GM12878 (cell line): ENCODE data around the gene SRPK3. TPM values are rescaled to one million over a fixed set of nuclear protein-coding genes. Genes with fewer than 3 reads are reported as not detected.

Source experiments
- ATAC-seq: fragments of 200-7000 bp; cut with Tn5 transposase; 3 replicates; pipeline ENCODE4 v1.9.1; 2020; ENCODE audit warnings: mild to moderate bottlenecking, moderate library complexity
- BruUV-seq: library from RNA; stranded (reverse); fragments of 400-500 nt; replicated peaks from 2 replicates; lab custom pipeline; 2021; lab: Mats Ljungman, UMichigan
- CTCF ChIA-PET: fragments of 300-600 bp; sonication (Branson Sonifier 250); formaldehyde crosslinking; extraction: SDS; loops from one replicate; lab custom pipeline; 2021; ENCODE audit warnings: inconsistent platforms; lab: Yijun Ruan, JAX
- POLR2A ChIA-PET: fragments of 350-600 bp; formaldehyde crosslinking; extraction: SDS; loops from one replicate; lab custom pipeline; 2021; ENCODE audit warnings: inconsistent platforms; lab: Charles Lee
- RAD21 ChIA-PET: fragments of 300-600 bp; sonication (Branson Sonifier 250); formaldehyde crosslinking; loops from one replicate; lab custom pipeline; 2023; ENCODE audit warnings: antibody characterized with exemption; ENCODE audit not compliant: unreplicated experiment; lab: Charles Lee
- SMC1A ChIA-PET: fragments of 300-600 bp; sonication (Branson Sonifier 250); formaldehyde crosslinking; loops from one replicate; lab custom pipeline; 2023; ENCODE audit not compliant: unreplicated experiment, uncharacterized antibody; lab: Charles Lee
- DNase-seq: peaks from one replicate; pipeline ENCODE4 v3.0.0-alpha.2; 2011; ENCODE audit warnings: low read depth, low spot score
- FAIRE-seq: peaks from 3 replicates; lab custom pipeline; 2011; peaks lifted over from hg19 to GRCh38; lab: Jason Lieb, UNC
- H2AFZ ChIP-seq: 2 replicates; pipeline ENCODE4 v1.6.0; 2011; ENCODE audit warnings: low read depth, low read length, control low read depth; ENCODE audit not compliant: control insufficient read depth
- H3K27ac ChIP-seq: 2 replicates; pipeline ENCODE4 v1.5.1; 2011; ENCODE audit warnings: control low read depth; ENCODE audit not compliant: control insufficient read depth, insufficient read depth
- H3K27me3 ChIP-seq, 2 experiments: replicated peaks in 1 of 2; 2 replicates each; pipeline versions ENCODE4 v1.6.0 to v1.6.1; 2011; ENCODE audit warnings: low read length in 1 of 2; ENCODE audit not compliant: control insufficient read depth in 2 of 2, insufficient read depth in 2 of 2
- H3K36me3 ChIP-seq, 2 experiments: 2 replicates each; pipeline ENCODE4 v1.5.1; 2011; ENCODE audit warnings: low read length in 1 of 2; ENCODE audit not compliant: control insufficient read depth in 2 of 2, insufficient read depth in 2 of 2
- H3K4me1 ChIP-seq: 2 replicates; pipeline ENCODE4 v1.6.1; 2011; ENCODE audit warnings: mild to moderate bottlenecking, low read length, moderate library complexity, mixed read lengths; ENCODE audit not compliant: control insufficient read depth, insufficient read depth
- H3K4me2 ChIP-seq: 2 replicates; pipeline ENCODE4 v1.6.0; 2011; ENCODE audit warnings: control low read depth; ENCODE audit not compliant: control insufficient read depth, insufficient read depth
- H3K4me3 ChIP-seq: fragments of 200-600 bp; sonication (generic); 2 replicates; pipeline ENCODE4 v1.5.1; 2016
- H3K79me2 ChIP-seq: 2 replicates; pipeline ENCODE4 v1.6.0; 2011; ENCODE audit warnings: low read length; ENCODE audit not compliant: control insufficient read depth, insufficient read depth
- H3K9ac ChIP-seq: 2 replicates; pipeline ENCODE4 v1.8.0; 2011; ENCODE audit warnings: low read length, control low read depth, mixed read lengths; ENCODE audit not compliant: control insufficient read depth, insufficient read depth
- H3K9me3 ChIP-seq: replicated peaks from 3 replicates; pipeline ENCODE4 v1.5.1; 2011; ENCODE audit warnings: mild to moderate bottlenecking, low read length; ENCODE audit not compliant: control insufficient read depth, insufficient read depth
- H4K20me1 ChIP-seq: 2 replicates; pipeline ENCODE4 v1.6.0; 2011; ENCODE audit not compliant: control insufficient read depth, insufficient read depth
- BHLHE40 ChIP-seq, 2 experiments: fragments of 450-650 bp in 1 of 2; IDR thresholded peaks; 2 replicates each; pipeline ENCODE4 v1.6.1; 2011 to 2017; ENCODE audit warnings: low read depth in 2 of 2, borderline replicate concordance in 1 of 2, improper control_type of control experiment in 1 of 2, low read length in 1 of 2, mild to moderate bottlenecking in 1 of 2
- EP300 ChIP-seq, 2 experiments: fragments of 150-350 bp in 1 of 2; IDR thresholded peaks; 2 replicates each; pipeline ENCODE4 v1.6.1; 2011 to 2012; ENCODE audit warnings: low read depth in 2 of 2, low read length in 2 of 2, borderline replicate concordance in 1 of 2, improper control_type of control experiment in 1 of 2, inconsistent platforms in 1 of 2; ENCODE audit not compliant: control insufficient read depth in 1 of 2
- ETV6 ChIP-seq, 2 experiments: fragments of 450-650 bp in 1 of 2; IDR thresholded peaks in 1 of 2; conservative IDR thresholded peaks in 1 of 2; 2 replicates each; pipeline ENCODE4 v1.6.1; 2014; ENCODE audit warnings: antibody characterized with exemption in 1 of 2, borderline replicate concordance in 1 of 2, low read depth in 1 of 2, mild to moderate bottlenecking in 1 of 2, moderate library complexity in 1 of 2
- KLF5 ChIP-seq: fragments of 450-650 bp; IDR thresholded peaks from 2 replicates; pipeline ENCODE4 v1.6.1; 2014; ENCODE audit warnings: mild to moderate bottlenecking; ENCODE audit not compliant: partially characterized antibody
- MYB ChIP-seq: fragments of 150-350 bp; IDR thresholded peaks from 2 replicates; pipeline ENCODE4 v1.6.1; 2014; ENCODE audit warnings: mild to moderate bottlenecking, low read depth, low read length, borderline replicate concordance
- NBN ChIP-seq: fragments of 450-650 bp; IDR thresholded peaks from 2 replicates; pipeline ENCODE4 v1.6.1; 2016
- NFYB ChIP-seq: IDR thresholded peaks from 2 replicates; pipeline ENCODE4 v1.6.1; 2011; ENCODE audit warnings: low read depth, mild to moderate bottlenecking, low read length, improper control_type of control experiment, moderate library complexity; ENCODE audit not compliant: insufficient read depth
- NR2F1 ChIP-seq: fragments of 450-650 bp; conservative IDR thresholded peaks from 2 replicates; pipeline ENCODE4 v1.6.1; 2017; ENCODE audit warnings: mild to moderate bottlenecking
- PAX8 ChIP-seq: fragments of 450-650 bp; IDR thresholded peaks from 2 replicates; pipeline ENCODE4 v1.6.1; 2017; ENCODE audit warnings: mild to moderate bottlenecking, moderate library complexity
- RELA ChIP-seq: fragments of 450-650 bp; IDR thresholded peaks from 2 replicates; pipeline ENCODE4 v1.8.0; 2014; ENCODE audit warnings: borderline replicate concordance; ENCODE audit not compliant: partially characterized antibody
- SMAD5 ChIP-seq: IDR thresholded peaks from 2 replicates; pipeline ENCODE4 v1.6.1; 2016; ENCODE audit warnings: antibody characterized with exemption, low read depth
- TARDBP ChIP-seq: IDR thresholded peaks from 2 replicates; pipeline ENCODE4 v1.6.1; 2016; ENCODE audit warnings: borderline replicate concordance
- WGBS: methylation state at CpG from one replicate; pipeline ENCODE4 v1.1.6; 2016; ENCODE audit warnings: low lambda C conversion rate; ENCODE audit not compliant: insufficient replicate concordance, insufficient coverage; ENCODE audit errors: missing lambda C conversion rate; 5-methylcytosine and 5-hydroxymethylcytosine counted together
- in situ Hi-C: fragments of 300-500 bp; cut with MboI; formaldehyde crosslinking; loops from 9 replicates; pipeline ENCODE4 v1.14.3; 2018; ENCODE audit warnings: mixed read lengths
- intact Hi-C: fragments of 100-400 bp; cut with micrococcal nuclease; formaldehyde crosslinking; loops from one replicate; pipeline ENCODE4 v1.14.2; 2022; ENCODE audit not compliant: unreplicated experiment
- polyA plus RNA-seq, 11 experiments: library from polyadenylated mRNA; depleted of rRNA in 4 of 11; unstranded in 6 of 11; stranded (reverse) in 5 of 11; fragments of >200 nt; fragmentation: Nextera tagmentation in 4 of 11; fragmentation: Illumina TruSeq in 1 of 11; extraction: Ambion mirVana in 4 of 11; extraction: Trizol in 1 of 11; gene quantifications; 1 replicate in 1 of 11; 2 replicates in 10 of 11; pipeline versions ENCODE4 v1.2.1 to v1.2.3, GENCODE V29; 2011 to 2016; ENCODE audit warnings: inconsistent platforms in 2 of 11, missing spikeins in 2 of 11, low read depth in 1 of 11
- total RNA-seq, 4 experiments: library from RNA; depleted of rRNA in 3 of 4; stranded (reverse); fragments of >200 nt in 3 of 4; fragmentation: Illumina TruSeq in 1 of 4; extraction: Trizol in 1 of 4; gene quantifications; 2 replicates each; pipeline versions ENCODE4 v1.2.1 to v1.2.3, GENCODE V29; 2013 to 2021

The SRPK3 gene
- total and polyA plus RNA-seq, 10 of the 15 experiments (the other 5 are each of a cell fraction or from before 2014, with no cell fraction given), result 0.05 to 0.19 TPM; not detected in 8

DNA sequence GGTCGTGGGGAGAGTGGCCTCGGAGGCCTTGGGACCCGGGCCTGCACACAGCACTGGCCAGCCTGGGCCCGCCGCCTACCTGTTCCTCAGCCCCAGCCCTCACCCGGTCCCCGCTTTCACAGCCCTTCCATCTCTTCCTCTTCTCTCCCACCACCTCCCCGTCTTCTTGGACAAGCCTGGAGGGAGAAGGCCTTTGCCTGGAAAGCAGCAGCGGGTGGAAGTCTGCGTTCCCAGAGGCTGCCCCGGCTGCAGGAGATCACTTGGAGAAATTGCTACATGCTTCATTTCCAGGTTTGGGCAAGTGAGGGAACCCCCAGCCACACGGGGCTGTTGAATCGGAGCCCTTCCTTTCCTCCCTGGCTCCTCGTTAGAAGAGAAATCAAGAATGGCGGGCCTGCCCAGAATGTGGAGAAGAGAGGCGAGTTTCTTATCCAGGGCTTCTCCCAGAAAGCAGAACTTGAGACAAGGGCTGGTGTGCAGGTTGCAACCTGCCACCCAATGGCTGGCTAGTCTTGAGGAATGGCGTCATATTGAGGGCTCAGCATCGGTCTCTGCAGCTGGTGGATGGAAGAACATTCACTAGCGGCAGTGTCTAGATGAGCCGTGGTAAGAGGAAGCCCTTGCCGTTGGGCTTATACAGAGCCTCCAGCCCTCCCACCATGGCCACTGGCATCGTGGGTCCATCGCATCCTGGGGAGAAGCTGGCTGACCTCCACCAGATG, 50.7 kb downstream of the SRPK3 start (continued):
- no peak for TF ChIP-seq NFYB
- no peak for TF ChIP-seq KLF5
- no peak for TF ChIP-seq RELA
- no peak for TF ChIP-seq SMAD5
- no peak for TF ChIP-seq NR2F1

- intact Hi-C loops (no loop called here), in situ Hi-C loops (no loop called here)
- Histone ChIP-seq H3K4me1 (no peaks in the 10 kb centered on the region), H3K27ac (no peak overlapping the region), H3K36me3 (no peaks in the 10 kb centered on the region), H3K27me3 (no peaks in the 10 kb centered on the region; a peak in 1 of 4 replicates), H4K20me1 (no peaks in the 10 kb centered on the region), H3K4me3 (no peak overlapping the region), H3K79me2 (no peaks in the 10 kb centered on the region), H3K9me3 (no peaks in the 10 kb centered on the region; the same call in 2 of the 3 replicates), H2AFZ (no peak overlapping the region), H3K4me2 (no peak overlapping the region), H3K9ac (no peak overlapping the region)
- TF ChIP-seq PAX8 (no peak), ETV6 (conservative IDR thresholded peaks at IDR 0.05 in 1 of 2, IDR thresholded peaks at IDR 0.05 in 1 of 2; ENCODE audit: borderline replicate concordance in 1 of 2, low read depth in 1 of 2) (no peak), BHLHE40 (IDR thresholded peaks at IDR 0.05; ENCODE audit: borderline replicate concordance in 1 of 2, low read depth in 2 of 2, low read length in 1 of 2) (no peak), NBN (no peak), MYB (no peak), EP300 (IDR thresholded peaks at IDR 0.05; ENCODE audit: borderline replicate concordance in 1 of 2, control insufficient read depth in 1 of 2, low read depth in 2 of 2, low read length in 2 of 2) (no peak), TARDBP (no peak)
- BruUV-seq, result no TSS peak
- ATAC-seq (no peak), DNase-seq (no peak), FAIRE-seq (no peak)
- SMC1A ChIA-PET, result no interaction called here
- WGBS, result 66% methylated on average over 10 of the region's 10 CpGs
- POLR2A ChIA-PET, result no interaction called here
- RAD21 ChIA-PET, result no interaction called here
- CTCF ChIA-PET, result interaction anchor here (0.6 kb wide), 1 partner anchor 115 kb away, joined by 3 read pairs; no protein-coding TSS in a partner anchor
These were observed 51.9 kb downstream of the SRPK3 start for GRCh38 chrX:153832728-153833127.

Other genes starting within 250 kb of the SRPK3 start
Only the 7 nearest of the 18 such genes appear.
- gene SLC6A8, start 93.1 kb upstream of the SRPK3 start, total RNA-seq (2014; rRNA removed), result not detected in 2 replicates
- gene SLC6A8, start 93.1 kb upstream of the SRPK3 start, total RNA-seq (2014; rRNA removed; fragmentation: Illumina TruSeq; extraction: Trizol), result not detected in 2 replicates
- gene SLC6A8, start 93.1 kb upstream of the SRPK3 start, total RNA-seq (2021), result 0.29 and 0.72 TPM in 2 replicates
- gene SLC6A8, start 93.1 kb upstream of the SRPK3 start, polyA plus RNA-seq (2011; rRNA removed), result 0.23 and 0.30 TPM in 2 replicates
- gene SLC6A8, start 93.1 kb upstream of the SRPK3 start, polyA plus RNA-seq (2014; fragmentation: Illumina TruSeq; extraction: Trizol), result 0.01 TPM in 1 of 2 replicates, not detected in the other
- gene SLC6A8, start 93.1 kb upstream of the SRPK3 start, polyA plus RNA-seq (2014; fragmentation: Nextera tagmentation; extraction: Ambion mirVana), result not detected
- gene SLC6A8, start 93.1 kb upstream of the SRPK3 start, polyA plus RNA-seq (2014; rRNA removed), result 0.06 TPM in 1 of 2 replicates, not detected in the other
- gene SLC6A8, start 93.1 kb upstream of the SRPK3 start, polyA plus RNA-seq (2016; fragmentation: Nextera tagmentation; extraction: Ambion mirVana), result under 1 TPM in 1 of 2 experiments, not detected in 1; 0.10 TPM
- gene BCAP31, start 56.7 kb upstream of the SRPK3 start, total RNA-seq (2014; rRNA removed), result 62.7 and 72.8 TPM in 2 replicates
- gene BCAP31, start 56.7 kb upstream of the SRPK3 start, total RNA-seq (2014; rRNA removed; fragmentation: Illumina TruSeq; extraction: Trizol), result 61.5 and 63.1 TPM in 2 replicates
- gene BCAP31, start 56.7 kb upstream of the SRPK3 start, total RNA-seq (2021), result 104 and 109 TPM in 2 replicates
- gene BCAP31, start 56.7 kb upstream of the SRPK3 start, polyA plus RNA-seq (2011; rRNA removed), result 52.8 and 82.4 TPM in 2 replicates
- gene BCAP31, start 56.7 kb upstream of the SRPK3 start, polyA plus RNA-seq (2014; fragmentation: Illumina TruSeq; extraction: Trizol), result 73.4 and 78.7 TPM in 2 replicates
- 100 to 1,000 TPM; 201 to 246 TPM for gene BCAP31, start 56.7 kb upstream of the SRPK3 start, polyA plus RNA-seq (2014; fragmentation: Nextera tagmentation; extraction: Ambion mirVana)
- gene BCAP31, start 56.7 kb upstream of the SRPK3 start, polyA plus RNA-seq (2014; rRNA removed), result 71.3 and 79.4 TPM in 2 replicates
- gene BCAP31, start 56.7 kb upstream of the SRPK3 start, polyA plus RNA-seq (2016; fragmentation: Nextera tagmentation; extraction: Ambion mirVana), result 100 to 1,000 TPM; 163 to 166 TPM
- 3.8 and 5.1 TPM in 2 replicates for gene ABCD1, start 56.2 kb upstream of the SRPK3 start, total RNA-seq (2014; rRNA removed)
- 1.4 and 1.8 TPM in 2 replicates for gene ABCD1, start 56.2 kb upstream of the SRPK3 start, total RNA-seq (2014; rRNA removed; fragmentation: Illumina TruSeq; extraction: Trizol)
- gene ABCD1, start 56.2 kb upstream of the SRPK3 start, total RNA-seq (2021), result 6.5 and 6.8 TPM in 2 replicates
- gene ABCD1, start 56.2 kb upstream of the SRPK3 start, polyA plus RNA-seq (2011; rRNA removed), result 0.55 and 1.3 TPM in 2 replicates
- gene ABCD1, start 56.2 kb upstream of the SRPK3 start, polyA plus RNA-seq (2014; fragmentation: Illumina TruSeq; extraction: Trizol), result 0.19 and 0.96 TPM in 2 replicates
- gene ABCD1, start 56.2 kb upstream of the SRPK3 start, polyA plus RNA-seq (2014; fragmentation: Nextera tagmentation; extraction: Ambion mirVana), result under 1 TPM; 0.13 to 0.35 TPM
- 3.9 and 5.1 TPM in 2 replicates for gene ABCD1, start 56.2 kb upstream of the SRPK3 start, polyA plus RNA-seq (2014; rRNA removed)
- 1 to 10 TPM; 1.4 to 1.6 TPM for gene ABCD1, start 56.2 kb upstream of the SRPK3 start, polyA plus RNA-seq (2016; fragmentation: Nextera tagmentation; extraction: Ambion mirVana)
- not detected in 2 replicates for gene PLXNB3, start 16.8 kb upstream of the SRPK3 start, total RNA-seq (2014; rRNA removed)
- not detected in 2 replicates for gene PLXNB3, start 16.8 kb upstream of the SRPK3 start, total RNA-seq (2014; rRNA removed; fragmentation: Illumina TruSeq; extraction: Trizol)
- 0.21 and 0.53 TPM in 2 replicates for gene PLXNB3, start 16.8 kb upstream of the SRPK3 start, total RNA-seq (2021)
- 0.14 and 0.20 TPM in 2 replicates for gene PLXNB3, start 16.8 kb upstream of the SRPK3 start, polyA plus RNA-seq (2011; rRNA removed)
- gene PLXNB3, start 16.8 kb upstream of the SRPK3 start, polyA plus RNA-seq (2014; fragmentation: Illumina TruSeq; extraction: Trizol), result 0.18 TPM in 1 of 2 replicates, not detected in the other
- gene PLXNB3, start 16.8 kb upstream of the SRPK3 start, polyA plus RNA-seq (2014; fragmentation: Nextera tagmentation; extraction: Ambion mirVana), result not detected
- 0.62 and 0.68 TPM in 2 replicates for gene PLXNB3, start 16.8 kb upstream of the SRPK3 start, polyA plus RNA-seq (2014; rRNA removed)
- under 1 TPM; 0.06 to 0.43 TPM for gene PLXNB3, start 16.8 kb upstream of the SRPK3 start, polyA plus RNA-seq (2016; fragmentation: Nextera tagmentation; extraction: Ambion mirVana)
- gene IDH3G, start 13.3 kb downstream of the SRPK3 start, total RNA-seq (2014; rRNA removed), result 69.3 and 78.5 TPM in 2 replicates
- 38.6 and 41.5 TPM in 2 replicates for gene IDH3G, start 13.3 kb downstream of the SRPK3 start, total RNA-seq (2014; rRNA removed; fragmentation: Illumina TruSeq; extraction: Trizol)
- 61.3 and 69.0 TPM in 2 replicates for gene IDH3G, start 13.3 kb downstream of the SRPK3 start, total RNA-seq (2021)
- gene IDH3G, start 13.3 kb downstream of the SRPK3 start, polyA plus RNA-seq (2011; rRNA removed), result 22.6 and 49.1 TPM in 2 replicates
- 32.7 and 64.2 TPM in 2 replicates for gene IDH3G, start 13.3 kb downstream of the SRPK3 start, polyA plus RNA-seq (2014; fragmentation: Illumina TruSeq; extraction: Trizol)
- gene IDH3G, start 13.3 kb downstream of the SRPK3 start, polyA plus RNA-seq (2014; fragmentation: Nextera tagmentation; extraction: Ambion mirVana), result 10 to 100 TPM; 26.3 to 34.4 TPM
- gene IDH3G, start 13.3 kb downstream of the SRPK3 start, polyA plus RNA-seq (2014; rRNA removed), result 77.9 and 81.4 TPM in 2 replicates
- gene IDH3G, start 13.3 kb downstream of the SRPK3 start, polyA plus RNA-seq (2016; fragmentation: Nextera tagmentation; extraction: Ambion mirVana), result 100 to 1,000 TPM in 1 of 2 experiments, 10 to 100 TPM in 1; 96.5 to 102 TPM
- 252 and 305 TPM in 2 replicates for gene SSR4, start 13.6 kb downstream of the SRPK3 start, total RNA-seq (2014; rRNA removed)
- gene SSR4, start 13.6 kb downstream of the SRPK3 start, total RNA-seq (2014; rRNA removed; fragmentation: Illumina TruSeq; extraction: Trizol), result 160 and 189 TPM in 2 replicates
- 244 and 247 TPM in 2 replicates for gene SSR4, start 13.6 kb downstream of the SRPK3 start, total RNA-seq (2021)
- 94.1 and 176 TPM in 2 replicates for gene SSR4, start 13.6 kb downstream of the SRPK3 start, polyA plus RNA-seq (2011; rRNA removed)
- 61.3 and 151 TPM in 2 replicates for gene SSR4, start 13.6 kb downstream of the SRPK3 start, polyA plus RNA-seq (2014; fragmentation: Illumina TruSeq; extraction: Trizol)
- 100 to 1,000 TPM; 351 to 521 TPM for gene SSR4, start 13.6 kb downstream of the SRPK3 start, polyA plus RNA-seq (2014; fragmentation: Nextera tagmentation; extraction: Ambion mirVana)
- 312 and 326 TPM in 2 replicates for gene SSR4, start 13.6 kb downstream of the SRPK3 start, polyA plus RNA-seq (2014; rRNA removed)
- gene SSR4, start 13.6 kb downstream of the SRPK3 start, polyA plus RNA-seq (2016; fragmentation: Nextera tagmentation; extraction: Ambion mirVana), result 100 to 1,000 TPM; 315 to 317 TPM
- gene PDZD4, start 49.5 kb downstream of the SRPK3 start, total RNA-seq (2014; rRNA removed), result not detected in 2 replicates
- not detected in 2 replicates for gene PDZD4, start 49.5 kb downstream of the SRPK3 start, total RNA-seq (2014; rRNA removed; fragmentation: Illumina TruSeq; extraction: Trizol)
- 0.15 TPM in 1 of 2 replicates, not detected in the other for gene PDZD4, start 49.5 kb downstream of the SRPK3 start, total RNA-seq (2021)
- gene PDZD4, start 49.5 kb downstream of the SRPK3 start, polyA plus RNA-seq (2011; rRNA removed), result not detected in 2 replicates
- gene PDZD4, start 49.5 kb downstream of the SRPK3 start, polyA plus RNA-seq (2014; fragmentation: Illumina TruSeq; extraction: Trizol), result 0.01 TPM in 1 of 2 replicates, not detected in the other
- gene PDZD4, start 49.5 kb downstream of the SRPK3 start, polyA plus RNA-seq (2014; fragmentation: Nextera tagmentation; extraction: Ambion mirVana), result not detected
- gene PDZD4, start 49.5 kb downstream of the SRPK3 start, polyA plus RNA-seq (2014; rRNA removed), result 0.05 TPM in 1 of 2 replicates, not detected in the other
- gene PDZD4, start 49.5 kb downstream of the SRPK3 start, polyA plus RNA-seq (2016; fragmentation: Nextera tagmentation; extraction: Ambion mirVana), result under 1 TPM in 1 of 2 experiments, not detected in 1; 0.04 TPM